Medulla oblongata (tissue), 1 donor: ENCODE data around the gene ZNF674.

Experiments used
- DNase-seq: peaks from one replicate; pipeline ENCODE4 v3.0.0-alpha.2; 2015; ENCODE audit errors: extremely low spot score

Gene ZNF674

GRCh38 chrX:46545111-46546005, at the start of gene ZNF674:
TSS of gene ZNF674 (minus strand) at chrX:46545421. CDS start at chrX:46542087, 3,334 bp downstream.
- peak; percentile 92 for DNase-seq

- DNase-seq, result no peak
These were observed 44.9 kb upstream of the ZNF674 start for GRCh38 chrX:46589977-46590723.

GRCh38 chrX:46588263-46588662, 43.0 kb upstream of the ZNF674 start:
- DNase-seq, result no peak

GRCh38 chrX:46587753-46588171, 42.5 kb upstream of the ZNF674 start:
- no peak for DNase-seq

GRCh38 chrX:46587158-46587557, 41.9 kb upstream of the ZNF674 start:
- no peak for DNase-seq

GRCh38 chrX:46584736-46585135, 39.5 kb upstream of the ZNF674 start:
- no peak for DNase-seq

GRCh38 chrX:46582966-46583365, 37.7 kb upstream of the ZNF674 start:
- DNase-seq, result peak; percentile 20

GRCh38 chrX:46582325-46582724, 37.1 kb upstream of the ZNF674 start:
- DNase-seq, result no peak

GRCh38 chrX:46580613-46581012, 35.4 kb upstream of the ZNF674 start:
- DNase-seq, result no peak

- DNase-seq, result no peak
These were observed 34.0 kb upstream of the ZNF674 start for GRCh38 chrX:46579250-46579649.

GRCh38 chrX:46577221-46578005, 32.2 kb upstream of the ZNF674 start:
- DNase-seq, result no peak

GRCh38 chrX:46576458-46576857, 31.2 kb upstream of the ZNF674 start:
- no peak for DNase-seq

- DNase-seq, result no peak
These were observed 30.8 kb upstream of the ZNF674 start for GRCh38 chrX:46575991-46576392.

GRCh38 chrX:46575586-46575985, 30.4 kb upstream of the ZNF674 start:
- no peak for DNase-seq

- no peak for DNase-seq
These were observed 29.7 kb upstream of the ZNF674 start for GRCh38 chrX:46574774-46575381.

- DNase-seq, result no peak
These were observed 28.9 kb upstream of the ZNF674 start for GRCh38 chrX:46573892-46574773.

- DNase-seq, result peak; percentile 58
These were observed 28.2 kb upstream of the ZNF674 start, which contains the start of gene CHST7 for GRCh38 chrX:46573331-46573891. TSS of gene CHST7 (plus strand) at chrX:46573765. CDS start at chrX:46573932, 167 bp downstream.

GRCh38 chrX:46572340-46572936, 27.2 kb upstream of the ZNF674 start:
- no peak for DNase-seq

- DNase-seq, result no peak
These were observed 26.5 kb upstream of the ZNF674 start for GRCh38 chrX:46571423-46572339.
